Activated gamma-delta T cell treated with Interleukin-2 at 50 U/mL for 16 hours (primary cell): ENCODE data around the gene EEFSEC.
A peak's percentile ranks its signal among the peaks of the same experiment; 100 is the strongest.

ENCODE experiments used
- DNase-seq: peaks from one replicate; pipeline ENCODE4 v3.0.0-alpha.2; 2020

Gene EEFSEC

GRCh38 chr3:128376516-128376915, 223.2 kb downstream of the EEFSEC start:
- DNase-seq = no peak

GRCh38 chr3:128378631-128379347, 225.5 kb downstream of the EEFSEC start:
- DNase-seq = no peak

GRCh38 chr3:128379367-128380160, 226.3 kb downstream of the EEFSEC start:
- DNase-seq = no peak

GRCh38 chr3:128380295-128380694, 227.0 kb downstream of the EEFSEC start:
- no peak for DNase-seq

GRCh38 chr3:128380719-128381118, 227.4 kb downstream of the EEFSEC start:
- DNase-seq = no peak

GRCh38 chr3:128381609-128382008, 228.3 kb downstream of the EEFSEC start:
- DNase-seq = no peak

- DNase-seq = no peak
Observed at GRCh38 chr3:128382221-128382807, 229.0 kb downstream of the EEFSEC start.

- DNase-seq = peak; percentile 74
Observed at GRCh38 chr3:128383316-128384235, 230.3 kb downstream of the EEFSEC start.

GRCh38 chr3:128385080-128385832, 232.0 kb downstream of the EEFSEC start:
- no peak for DNase-seq

GRCh38 chr3:128388932-128389331, 235.7 kb downstream of the EEFSEC start:
- no peak for DNase-seq

GRCh38 chr3:128390867-128391266, 237.6 kb downstream of the EEFSEC start:
- DNase-seq = no peak

- DNase-seq = no peak
Observed at GRCh38 chr3:128392021-128392420, 238.7 kb downstream of the EEFSEC start.

- DNase-seq = no peak
Observed at GRCh38 chr3:128392818-128393544, 239.7 kb downstream of the EEFSEC start.

- no peak for DNase-seq
Observed at GRCh38 chr3:128394033-128394432, 240.8 kb downstream of the EEFSEC start.

- DNase-seq = no peak
Observed at GRCh38 chr3:128395046-128395445, 241.8 kb downstream of the EEFSEC start.

- DNase-seq = no peak
Observed at GRCh38 chr3:128395500-128396162, 242.3 kb downstream of the EEFSEC start.

GRCh38 chr3:128397484-128397883, 244.2 kb downstream of the EEFSEC start:
- DNase-seq = no peak

- DNase-seq = no peak
Observed at GRCh38 chr3:128398586-128398985, 245.3 kb downstream of the EEFSEC start.

GRCh38 chr3:128399221-128399915, 246.1 kb downstream of the EEFSEC start:
- no peak for DNase-seq

GRCh38 chr3:128400671-128401070, 247.4 kb downstream of the EEFSEC start:
- no peak for DNase-seq
